Mammary epithelial cell (primary cell): ENCODE data around the gene RAB40A.

Experiments used
- CTCF ChIP-seq, 2 donors: IDR thresholded peaks in 1 of 2; conservative IDR thresholded peaks in 1 of 2; 2 replicates each; pipeline ENCODE4 v1.5.1; 2011 to 2012; ENCODE audit warnings: inconsistent platforms in 2 of 2, low read length in 2 of 2, mild to moderate bottlenecking in 2 of 2, control low read depth in 1 of 2, low read depth in 1 of 2; ENCODE audit not compliant: insufficient read depth in 1 of 2; ENCODE audit errors: extremely low read depth in 1 of 2
- EZH2 ChIP-seq: IDR thresholded peaks from 2 replicates; pipeline ENCODE4 v1.6.1; 2012; ENCODE audit warnings: low read length, inconsistent platforms, borderline replicate concordance

- TF ChIP-seq CTCF (conservative IDR thresholded peaks at IDR 0.05 in 1 of 2, IDR thresholded peaks at IDR 0.05 in 1 of 2; ENCODE audit: extremely low read depth in 1 of 2, insufficient read depth in 1 of 2, low read depth in 1 of 2, low read length in 2 of 2), result no peak
- no peak for TF ChIP-seq EZH2
Observed at GRCh38 chrX:103510031-103510430, 9.3 kb downstream of the RAB40A start.
